Heart left ventricle (tissue), 16 donors: ENCODE measurements around the gene XPC. TPM values are rescaled to one million over a fixed set of nuclear protein-coding genes. Genes with fewer than 3 reads are reported as not detected.

Experiments used
- ATAC-seq, 4 donors: fragments of 200-7000 bp; cut with Tn5 transposase; one replicate each; pipeline ENCODE4 v1.9.1; 2020 to 2022; ENCODE audit warnings: moderate library complexity in 4 of 4, mild to moderate bottlenecking in 3 of 4, moderate number of reproducible peaks in 1 of 4
- DNase-seq, 5 donors: peaks; one replicate each; pipeline ENCODE4 v3.0.0-alpha.2; 2020
- H3K27ac ChIP-seq, 12 donors: fragments of 200-600 bp; sonication (generic) in 4 of 12; one replicate each; pipeline versions ENCODE4 v1.5.0 to v1.8.0; 2016 to 2022; ENCODE audit warnings: mild to moderate bottlenecking in 2 of 12
- H3K27me3 ChIP-seq, 9 donors: fragments of 200-600 bp; sonication (generic) in 2 of 9; one replicate each; pipeline versions ENCODE4 v1.5.1 to v1.8.0; 2016 to 2022; ENCODE audit warnings: mild to moderate bottlenecking in 3 of 9
- H3K36me3 ChIP-seq, 9 donors: fragments of 200-600 bp; sonication (generic) in 2 of 9; one replicate each; pipeline versions ENCODE4 v1.5.0 to v1.8.0; 2018 to 2022; ENCODE audit warnings: mild to moderate bottlenecking in 2 of 9
- H3K4me1 ChIP-seq, 12 donors: fragments of 200-600 bp; sonication (generic) in 4 of 12; one replicate each; pipeline versions ENCODE4 v1.5.0 to v1.8.0; 2016 to 2022; ENCODE audit warnings: mild to moderate bottlenecking in 3 of 12
- H3K4me3 ChIP-seq, 12 donors: fragments of 200-600 bp; sonication (generic) in 4 of 12; one replicate each; pipeline versions ENCODE4 v1.5.0 to v1.8.0; 2017 to 2022; ENCODE audit warnings: mild to moderate bottlenecking in 9 of 12, moderate library complexity in 4 of 12
- H3K9me3 ChIP-seq, 12 donors: fragments of 200-600 bp; sonication (generic) in 4 of 12; one replicate each; pipeline versions ENCODE4 v1.5.0 to v1.8.0; 2016 to 2022; ENCODE audit warnings: mild to moderate bottlenecking in 1 of 12
- CTCF ChIP-seq, 12 donors: fragments of 200-600 bp; sonication (generic) in 4 of 12; IDR thresholded peaks; one replicate each; pipeline versions ENCODE4 v1.5.0 to v1.8.0; 2018 to 2022; ENCODE audit warnings: antibody characterized with exemption in 12 of 12, mild to moderate bottlenecking in 5 of 12
- POLR2A ChIP-seq, 2 donors: fragments of 450-650 bp; IDR thresholded peaks; one replicate each; pipeline ENCODE4 v1.6.1; 2017; ENCODE audit warnings: antibody characterized with exemption in 2 of 2, mild to moderate bottlenecking in 2 of 2, moderate library complexity in 2 of 2
- WGBS, 4 donors: extraction: QIAGEN DNeasy Blood & Tissue Kit in 2 of 4; methylation state at CpG; one replicate each; pipeline versions ENCODE4 v1.1.5 to v1.1.7; 2013 to 2018; 5-methylcytosine and 5-hydroxymethylcytosine counted together
- intact Hi-C, 10 donors: fragments of 100-400 bp; cut with DNase I; formaldehyde crosslinking; loops; one replicate each; pipeline versions ENCODE4 v1.11.1 to v1.14.2; 2022
- polyA plus RNA-seq, 2 donors: library from polyadenylated mRNA; stranded (reverse); fragments of 200-250 nt; gene quantifications; one replicate each; pipeline ENCODE4 v1.2.3, GENCODE V29; 2013
- total RNA-seq, 9 donors: library from RNA; depleted of rRNA in 2 of 9; stranded (reverse); fragments of >200 nt in 2 of 9; fragmentation: NEBNext Ultra II Directional in 3 of 9; extraction: Animal tissue kit (Norgen Biotek cat#: 25700) in 3 of 9; gene quantifications; one replicate each; pipeline versions ENCODE4 v1.1.0 to v1.2.4, GENCODE V29; 2016 to 2023
- donor health status: ischemic (EF 13 %, LVEDD 7.1; RV severe dilation, severe dysfunction).
- donor health status: healthy with polysubstance abuse.
- donor health status: DM: no; HTN: yes; CAD: no.
- donor health status: DM: no; HTN: no; CAD: no.
- donor health status: ischemic (EF 25% LVEDD 6.9; RV normal size, moderate dysfunction).
- donor health status: ischemic (EF 25% LVEDD 5.7; RV mildly dilated, moderate dysfunction).
- donor health status: healthy.
- donor health status: DM: yes; HTN: yes; CAD: no.
- donor health status: ischemic (EF 35%, LVEDD 5.7; RV mildly dilated, moderate dysfunction).
- donor health status: nonischemic (EF 11% LVEDD 7.7; RV severe dilation, severe dysfunction).
- donor health status: DM: yes; HTN: yes; CAD: no.
- donor health status: PGD.
- donor health status: ischemic (EF 29% LVEDD 5.4; RV normal size, mild dysfunction).
- donor health status: nonischemic (EF 23%, LVEDD 6.1; RV moderate dilation, normal function).

The XPC gene
- total and polyA plus RNA-seq, 11 donors = 6.1 to 20.0 (median 9.5) TPM

GRCh38 chr3:14214764-14215163 is 36.4 kb upstream of the XPC start:
- DNase-seq = no peak
- ATAC-seq = no peak
- WGBS, 4 donors = 94 to 98% (median 96%) methylated on average over 4 of the region's 4 CpGs

GRCh38 chr3:14213066-14213774 is 34.8 kb upstream of the XPC start:
- whole genome bisulfite sequencing, 4 donors = 92 to 93% (median 93%) methylated on average over 7 of the region's 7 CpGs

More at GRCh38 chr3:14214764-14215163, 36.4 kb upstream of the XPC start:
- Histone ChIP-seq H3K27me3 (no peaks in the 10 kb centered on the region), H3K4me3 (no peak overlapping the region), H3K36me3 (no peaks in the 10 kb centered on the region), H3K27ac (no peak overlapping the region), H3K4me1 (peaks cover 0 to 7% (median 0%) of the 10 kb centered on the region in 12 donors), H3K9me3 (peaks cover 0 to 5% (median 0%) of the 10 kb centered on the region in 12 donors)
- intact Hi-C loops = no loop called here
- no peak for TF ChIP-seq CTCF (IDR thresholded peaks at IDR 0.05)
- TF ChIP-seq POLR2A (IDR thresholded peaks at IDR 0.05) = no peak

GRCh38 chr3:14212032-14212431 is 33.6 kb upstream of the XPC start:
- ATAC-seq (no peak), DNase-seq (no peak)
- intact Hi-C loops = no loop called here
- Histone ChIP-seq H3K9me3 (no peaks in the 10 kb centered on the region), H3K4me3 (no peak overlapping the region), H3K27me3 (no peaks in the 10 kb centered on the region), H3K27ac (no peak overlapping the region), H3K36me3 (no peaks in the 10 kb centered on the region), H3K4me1 (peaks cover 0 to 7% (median 0%) of the 10 kb centered on the region in 12 donors)
- no peak for TF ChIP-seq CTCF (IDR thresholded peaks at IDR 0.05)
- no peak for TF ChIP-seq POLR2A (IDR thresholded peaks at IDR 0.05)
- 71 to 98% (median 92%) methylated on average over 3 of the region's 3 CpGs for WGBS, 4 donors

More at GRCh38 chr3:14213066-14213774, 34.8 kb upstream of the XPC start:
- ATAC-seq = no peak
- DNase-seq = no peak
- peaks cover 0 to 7% (median 0%) of the 10 kb centered on the region in 12 donors for H3K4me1 ChIP-seq
- H3K27ac ChIP-seq = no peak overlapping the region
- H3K27me3 ChIP-seq = no peaks in the 10 kb centered on the region
- intact Hi-C loops = no loop called here
- H3K4me3 ChIP-seq = no peak overlapping the region
- no peak for TF ChIP-seq CTCF (IDR thresholded peaks at IDR 0.05)
- TF ChIP-seq POLR2A (IDR thresholded peaks at IDR 0.05) = no peak
- H3K9me3 ChIP-seq = no peaks in the 10 kb centered on the region
- no peaks in the 10 kb centered on the region for H3K36me3 ChIP-seq

GRCh38 chr3:14211621-14212020 is 33.2 kb upstream of the XPC start:
- intact Hi-C loops = no loop called here
- H3K4me3 ChIP-seq = no peak overlapping the region
- DNase-seq = no peak
- H3K27me3 ChIP-seq = no peaks in the 10 kb centered on the region
- peaks cover 0 to 7% (median 0%) of the 10 kb centered on the region in 12 donors for H3K4me1 ChIP-seq
- WGBS, 4 donors = 68 to 76% (median 70%) methylated on average over 4 of the region's 4 CpGs
- H3K36me3 ChIP-seq = no peaks in the 10 kb centered on the region
- no peaks in the 10 kb centered on the region for H3K9me3 ChIP-seq
- no peak for ATAC-seq
- H3K27ac ChIP-seq = no peak overlapping the region
- TF ChIP-seq POLR2A (IDR thresholded peaks at IDR 0.05) = no peak
- no peak for TF ChIP-seq CTCF (IDR thresholded peaks at IDR 0.05)
